ENCODE data around the gene AFF3. TPM values are rescaled to one million over a fixed set of nuclear protein-coding genes. Genes with fewer than 3 reads are reported as not detected.
A peak's percentile ranks its signal among the peaks of the same experiment; 100 is the strongest.

Gene AFF3
- polyA plus RNA-seq, 3 donors, result 22.1 to 24.9 (median 24.2) TPM

- no peak for DNase-seq (ENCODE audit: extremely low read depth in 1 of 11, low read depth in 9 of 11, low spot score in 4 of 11)
Observed at GRCh38 chr2:99660616-99661406, 481.6 kb downstream of the AFF3 start.

- DNase-seq (ENCODE audit: extremely low read depth in 1 of 11, low read depth in 9 of 11, low spot score in 4 of 11), result no peak
Observed at GRCh38 chr2:99659874-99660273, 482.5 kb downstream of the AFF3 start.

GRCh38 chr2:99657691-99658258 is 484.6 kb downstream of the AFF3 start:
- DNase-seq (ENCODE audit: extremely low read depth in 1 of 11, low read depth in 9 of 11, low spot score in 4 of 11), result no peak

- DNase-seq (ENCODE audit: extremely low read depth in 1 of 11, low read depth in 9 of 11, low spot score in 4 of 11), result no peak
Observed at GRCh38 chr2:99656994-99657393, 485.4 kb downstream of the AFF3 start.

GRCh38 chr2:99653433-99653832 is 489.0 kb downstream of the AFF3 start:
- DNase-seq (ENCODE audit: extremely low read depth in 1 of 11, low read depth in 9 of 11, low spot score in 4 of 11), result no peak

- DNase-seq (ENCODE audit: extremely low read depth in 1 of 11, low read depth in 9 of 11, low spot score in 4 of 11), result no peak
Observed at GRCh38 chr2:99652862-99653261, 489.5 kb downstream of the AFF3 start.

GRCh38 chr2:99651930-99652670 is 490.3 kb downstream of the AFF3 start:
- DNase-seq (ENCODE audit: extremely low read depth in 1 of 11, low read depth in 9 of 11, low spot score in 4 of 11), result no peak

- no peak for DNase-seq (ENCODE audit: extremely low read depth in 1 of 11, low read depth in 9 of 11, low spot score in 4 of 11)
Observed at GRCh38 chr2:99648906-99649789, 493.2 kb downstream of the AFF3 start.

- DNase-seq (ENCODE audit: extremely low read depth in 1 of 11, low read depth in 9 of 11, low spot score in 4 of 11), result no peak
Observed at GRCh38 chr2:99648178-99648844, 494.1 kb downstream of the AFF3 start.

- no peak for DNase-seq (ENCODE audit: extremely low read depth in 1 of 11, low read depth in 9 of 11, low spot score in 4 of 11)
Observed at GRCh38 chr2:99645960-99646359, 496.4 kb downstream of the AFF3 start.

- no peak for DNase-seq (ENCODE audit: extremely low read depth in 1 of 11, low read depth in 9 of 11, low spot score in 4 of 11)
Observed at GRCh38 chr2:99644419-99644787, 498.0 kb downstream of the AFF3 start.

- DNase-seq (ENCODE audit: extremely low read depth in 1 of 11, low read depth in 9 of 11, low spot score in 4 of 11), result no peak
Observed at GRCh38 chr2:99643787-99644418, 498.5 kb downstream of the AFF3 start.

GRCh38 chr2:99641999-99642398 is 500.4 kb downstream of the AFF3 start:
- DNase-seq (ENCODE audit: extremely low read depth in 1 of 11, low read depth in 9 of 11, low spot score in 4 of 11), result no peak

- DNase-seq (ENCODE audit: extremely low read depth in 1 of 11, low read depth in 9 of 11, low spot score in 4 of 11), result no peak
Observed at GRCh38 chr2:99640635-99641151, 501.7 kb downstream of the AFF3 start.

- no peak for DNase-seq (ENCODE audit: extremely low read depth in 1 of 11, low read depth in 9 of 11, low spot score in 4 of 11)
Observed at GRCh38 chr2:99638791-99639190, 503.6 kb downstream of the AFF3 start.

- no peak for DNase-seq (ENCODE audit: extremely low read depth in 1 of 11, low read depth in 9 of 11, low spot score in 4 of 11)
Observed at GRCh38 chr2:99637159-99637697, 505.2 kb downstream of the AFF3 start.

- DNase-seq (ENCODE audit: extremely low read depth in 1 of 11, low read depth in 9 of 11, low spot score in 4 of 11), result peak; percentile 44 to 82 (median 67)
Observed at GRCh38 chr2:99636144-99637034, 506.0 kb downstream of the AFF3 start.

Measured in renal cortex interstitium (tissue), 11 donors.